Calu3 (cell line): ENCODE results near the gene SFSWAP. TPM values are rescaled to one million over a fixed set of nuclear protein-coding genes. Genes with fewer than 3 reads are reported as not detected.

ENCODE experiments used
- BruUV-seq: library from RNA; stranded (reverse); fragments of 400-500 nt; replicated peaks from 2 replicates; lab custom pipeline; 2021; lab: Mats Ljungman, UMichigan
- CTCF ChIA-PET: fragments of 300-600 bp; sonication (Branson Sonifier 250); formaldehyde crosslinking; loops from one replicate; lab custom pipeline; 2022; ENCODE audit warnings: antibody characterized with exemption; lab: Charles Lee
- DNase-seq: peaks from one replicate; pipeline ENCODE4 v3.0.0; 2022
- H3K27ac Mint-ChIP-seq: one replicate; pipeline ENCODE4 v1.8.0; 2022; ENCODE audit warnings: mixed read lengths; ENCODE audit not compliant: unreplicated experiment
- H3K27me3 Mint-ChIP-seq: one replicate; pipeline ENCODE4 v1.8.0; 2022; ENCODE audit warnings: mixed read lengths; ENCODE audit not compliant: unreplicated experiment
- H3K36me3 Mint-ChIP-seq: one replicate; pipeline ENCODE4 v1.8.0; 2022; ENCODE audit warnings: mild to moderate bottlenecking, moderate library complexity, mixed read lengths; ENCODE audit not compliant: insufficient read depth, unreplicated experiment
- H3K4me1 Mint-ChIP-seq: one replicate; pipeline ENCODE4 v1.8.0; 2022; ENCODE audit warnings: mild to moderate bottlenecking, low read depth, mixed read lengths; ENCODE audit not compliant: unreplicated experiment
- H3K4me3 Mint-ChIP-seq: one replicate; pipeline ENCODE4 v1.8.0; 2022; ENCODE audit warnings: mild to moderate bottlenecking, low read depth, moderate library complexity, mixed read lengths; ENCODE audit not compliant: unreplicated experiment
- H3K9me3 Mint-ChIP-seq: one replicate; pipeline ENCODE4 v1.8.0; 2022; ENCODE audit warnings: low read depth, mixed read lengths; ENCODE audit not compliant: unreplicated experiment
- intact Hi-C: fragments of 100-400 bp; cut with micrococcal nuclease; formaldehyde crosslinking; loops from one replicate; pipeline ENCODE4 v1.10.0; 2022; ENCODE audit not compliant: unreplicated experiment
- total RNA-seq: library from RNA; stranded (reverse); gene quantifications from 2 replicates; pipeline ENCODE4 v1.2.3, GENCODE V29; 2022
- TF ChIP-seq, protein P1 (sequence below): fragments of 200-600 bp; IDR thresholded peaks from one replicate; pipeline ENCODE4 v1.8.0; 2022; ENCODE audit warnings: antibody characterized with exemption; ENCODE audit not compliant: unreplicated experiment

SFSWAP gene
- total RNA-seq, 1 experiment from 2014 or later: 68.4 TPM

DNA sequence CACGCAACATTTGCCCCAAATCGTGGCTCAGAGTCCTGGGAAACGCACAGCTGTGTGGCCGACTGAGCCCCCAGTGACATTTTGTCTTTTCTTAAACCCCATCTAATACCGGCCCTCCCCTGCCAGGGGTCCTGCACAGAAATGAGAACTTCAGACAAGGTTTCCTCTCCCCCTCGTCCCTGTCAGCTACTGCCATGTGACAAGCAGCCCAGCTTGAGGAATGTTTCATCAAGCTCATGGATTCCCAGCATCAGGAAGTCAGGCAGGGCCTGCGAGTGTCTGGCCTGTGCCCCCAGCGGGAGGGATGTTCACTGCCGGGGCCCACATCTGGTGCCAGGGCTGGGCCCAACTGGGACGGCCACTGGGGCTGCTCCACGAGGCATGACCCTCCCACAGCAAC lies 133.2 kb downstream of the SFSWAP start:
- intact Hi-C loops: no loop called here
- CTCF ChIA-PET: interaction anchor here (0.6 kb wide), 1 partner anchor 165 kb away, joined by 4 read pairs; no protein-coding TSS in a partner anchor
- no peaks in the 10 kb centered on the region for H3K9me3 Mint-ChIP-seq
- no peak overlapping the region for H3K27ac Mint-ChIP-seq
- no peak for DNase-seq
- H3K36me3 Mint-ChIP-seq: no peaks in the 10 kb centered on the region
- H3K4me3 Mint-ChIP-seq: no peak overlapping the region
- no TSS peak for BruUV-seq
- TF ChIP-seq, protein P1, sequence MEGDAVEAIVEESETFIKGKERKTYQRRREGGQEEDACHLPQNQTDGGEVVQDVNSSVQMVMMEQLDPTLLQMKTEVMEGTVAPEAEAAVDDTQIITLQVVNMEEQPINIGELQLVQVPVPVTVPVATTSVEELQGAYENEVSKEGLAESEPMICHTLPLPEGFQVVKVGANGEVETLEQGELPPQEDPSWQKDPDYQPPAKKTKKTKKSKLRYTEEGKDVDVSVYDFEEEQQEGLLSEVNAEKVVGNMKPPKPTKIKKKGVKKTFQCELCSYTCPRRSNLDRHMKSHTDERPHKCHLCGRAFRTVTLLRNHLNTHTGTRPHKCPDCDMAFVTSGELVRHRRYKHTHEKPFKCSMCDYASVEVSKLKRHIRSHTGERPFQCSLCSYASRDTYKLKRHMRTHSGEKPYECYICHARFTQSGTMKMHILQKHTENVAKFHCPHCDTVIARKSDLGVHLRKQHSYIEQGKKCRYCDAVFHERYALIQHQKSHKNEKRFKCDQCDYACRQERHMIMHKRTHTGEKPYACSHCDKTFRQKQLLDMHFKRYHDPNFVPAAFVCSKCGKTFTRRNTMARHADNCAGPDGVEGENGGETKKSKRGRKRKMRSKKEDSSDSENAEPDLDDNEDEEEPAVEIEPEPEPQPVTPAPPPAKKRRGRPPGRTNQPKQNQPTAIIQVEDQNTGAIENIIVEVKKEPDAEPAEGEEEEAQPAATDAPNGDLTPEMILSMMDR: no peak
- no peaks in the 10 kb centered on the region for H3K4me1 Mint-ChIP-seq
- H3K27me3 Mint-ChIP-seq: peaks cover 32% of the 10 kb centered on the region

DNA sequence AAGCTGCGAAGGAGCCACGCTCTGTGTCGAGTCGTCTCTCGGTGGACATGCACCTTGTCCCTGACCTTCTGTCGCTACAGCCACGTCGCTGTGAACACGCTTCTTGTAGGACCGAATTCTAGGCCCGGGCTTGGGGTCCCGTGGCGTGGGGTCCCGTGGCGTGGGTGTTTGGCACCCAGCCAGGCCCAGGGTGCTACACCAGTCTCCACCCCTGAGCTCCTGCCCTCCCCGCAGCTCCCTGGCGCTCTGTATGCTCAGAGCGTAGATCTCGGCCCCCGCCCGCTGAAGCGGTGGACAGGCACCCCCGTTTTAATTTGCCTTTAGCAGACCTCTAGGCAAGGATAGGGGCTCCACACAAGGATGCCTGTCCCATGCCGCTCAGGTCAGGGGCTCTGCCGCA lies 133.8 kb downstream of the SFSWAP start:
- BruUV-seq: no TSS peak

DNA sequence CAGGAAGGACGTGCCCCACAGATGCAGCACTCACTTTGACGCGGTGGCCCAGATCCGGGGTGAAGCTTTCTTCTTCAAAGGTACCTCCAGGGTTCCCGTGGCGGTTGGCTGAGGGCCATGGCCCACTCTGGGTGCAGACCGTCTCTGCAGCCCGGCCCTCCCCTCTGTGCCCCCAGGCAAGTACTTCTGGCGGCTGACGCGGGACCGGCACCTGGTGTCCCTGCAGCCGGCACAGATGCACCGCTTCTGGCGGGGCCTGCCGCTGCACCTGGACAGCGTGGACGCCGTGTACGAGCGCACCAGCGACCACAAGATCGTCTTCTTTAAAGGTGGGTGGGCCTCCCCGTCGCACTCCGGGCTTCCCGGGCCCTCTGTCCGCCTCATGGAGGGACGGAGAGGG lies 134.2 kb downstream of the SFSWAP start:
- BruUV-seq: no TSS peak
- intact Hi-C loops: no loop called here
- Mint-ChIP-seq H3K4me3 (no peak overlapping the region), H3K9me3 (no peaks in the 10 kb centered on the region), H3K27ac (no peak overlapping the region), H3K27me3 (peaks cover 35% of the 10 kb centered on the region), H3K36me3 (no peaks in the 10 kb centered on the region), H3K4me1 (no peaks in the 10 kb centered on the region)
- no peak for DNase-seq
- TF ChIP-seq, protein P1: no peak
- CTCF ChIA-PET: no interaction called here

More for the DNA sequence above, 133.8 kb downstream of the SFSWAP start:
- TF ChIP-seq, protein P1: no peak
- no peaks in the 10 kb centered on the region for H3K36me3 Mint-ChIP-seq
- no peak overlapping the region for H3K4me3 Mint-ChIP-seq
- no peaks in the 10 kb centered on the region for H3K4me1 Mint-ChIP-seq
- no peaks in the 10 kb centered on the region for H3K9me3 Mint-ChIP-seq
- H3K27me3 Mint-ChIP-seq: peaks cover 35% of the 10 kb centered on the region
- H3K27ac Mint-ChIP-seq: no peak overlapping the region
- no peak for DNase-seq
- intact Hi-C loops: no loop called here
- CTCF ChIA-PET: interaction anchor here (0.6 kb wide), 1 partner anchor 164 kb away, joined by 4 read pairs; no protein-coding TSS in a partner anchor

DNA sequence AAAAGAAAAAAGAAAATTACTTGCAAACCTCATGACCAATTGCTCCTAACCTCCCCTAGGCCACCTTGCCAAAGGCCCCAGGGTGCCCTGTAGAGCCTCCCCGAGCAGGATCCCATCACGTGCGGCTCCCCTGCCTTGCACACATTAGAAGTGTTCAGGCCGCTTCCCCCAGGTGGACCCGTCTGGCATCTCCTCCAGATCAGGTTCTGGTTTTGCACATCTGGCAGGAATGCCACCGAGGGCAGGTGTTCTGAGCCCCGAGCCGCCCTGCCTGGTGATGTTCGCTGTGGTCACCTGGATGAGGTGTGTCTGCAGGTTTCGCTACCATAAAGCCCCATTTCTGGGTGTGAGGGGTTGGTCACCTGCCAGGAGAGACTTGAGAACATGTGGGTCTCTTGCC lies 136.6 kb downstream of the SFSWAP start:
- Mint-ChIP-seq H3K4me1 (no peaks in the 10 kb centered on the region), H3K27me3 (peaks cover 35% of the 10 kb centered on the region), H3K9me3 (no peaks in the 10 kb centered on the region), H3K27ac (no peak overlapping the region), H3K4me3 (no peak overlapping the region), H3K36me3 (no peaks in the 10 kb centered on the region)
- CTCF ChIA-PET: no interaction called here
- no peak for DNase-seq
- no TSS peak for BruUV-seq
- TF ChIP-seq, protein P1: no peak
- intact Hi-C loops: no loop called here
